PFSK-1 (cell line): ENCODE results near the gene NRXN3.

ENCODE experiments used
- POLR2AphosphoS5 ChIP-seq: IDR thresholded peaks from 2 replicates; pipeline ENCODE4 v1.6.1; 2012; ENCODE audit warnings: low read depth, mild to moderate bottlenecking, control low read depth, low read length, moderate library complexity
- SIN3A ChIP-seq: IDR thresholded peaks from 2 replicates; pipeline ENCODE4 v1.6.1; 2012; ENCODE audit warnings: mild to moderate bottlenecking, low read length, moderate library complexity, borderline replicate concordance; ENCODE audit not compliant: insufficient read depth

DNA sequence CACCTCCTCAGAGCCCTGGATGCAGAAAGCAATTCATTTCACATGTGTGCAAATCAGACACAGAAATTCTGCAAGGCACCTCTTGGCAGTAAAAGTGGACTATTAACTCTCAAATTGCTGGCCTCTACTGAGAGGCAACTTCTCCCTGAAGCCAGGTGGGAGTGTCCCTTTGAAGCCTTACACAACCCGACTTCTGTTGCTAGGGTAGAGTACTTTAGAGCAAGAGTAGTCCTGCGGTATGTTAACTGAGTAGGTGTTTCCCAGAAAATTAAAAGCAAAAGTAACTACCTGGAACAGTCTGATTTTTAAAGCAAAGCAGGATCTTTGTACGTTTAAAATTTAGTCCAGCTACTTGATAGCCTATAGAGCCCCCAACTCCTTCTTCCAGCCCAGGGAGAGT, 1557.7 kb downstream of the NRXN3 start:
- TF ChIP-seq POLR2AphosphoS5: no peak
- no peak for TF ChIP-seq SIN3A
